SK-N-SH (cell line): ENCODE measurements around the gene MYB. TPM values are rescaled to one million over a fixed set of nuclear protein-coding genes. Genes with fewer than 3 reads are reported as not detected.

Experiments used
- CTCF ChIA-PET: fragments of 300-600, 350-600 bp; formaldehyde crosslinking; extraction: SDS; loops from one replicate; lab custom pipeline; 2021; lab: Yijun Ruan, JAX
- POLR2A ChIA-PET: fragments of 350-600 bp; sonication (Branson Sonifier 250); formaldehyde crosslinking; extraction: SDS; loops from one replicate; lab custom pipeline; 2020; ENCODE audit warnings: antibody characterized with exemption, inconsistent platforms; lab: Yijun Ruan, JAX
- DNase-seq: peaks from one replicate; pipeline ENCODE4 v3.0.0; 2012
- H2AFZ ChIP-seq: fragments of 200-600 bp; sonication (generic); 2 replicates; pipeline ENCODE4 v1.8.1; 2016; ENCODE audit warnings: antibody characterized with exemption, mild to moderate bottlenecking, low read depth
- H3F3A ChIP-seq: fragments of 200-600 bp; sonication (generic); replicated peaks from 2 replicates; pipeline ENCODE3; 2016; ENCODE audit warnings: antibody characterized with exemption, mild to moderate bottlenecking; ENCODE audit not compliant: insufficient read depth
- H3K27ac ChIP-seq, 2 experiments: fragments of 200-500 bp in 1 of 2; fragments of 200-600 bp in 1 of 2; sonication (Bioruptor generic) in 1 of 2; sonication (generic), shearing (Covaris generic) in 1 of 2; 2 replicates each; pipeline versions ENCODE4 v1.5.1 to v1.6.1; 2014 to 2016; ENCODE audit warnings: low read depth in 2 of 2, inconsistent platforms in 1 of 2, low read length in 1 of 2, mild to moderate bottlenecking in 1 of 2, mixed read lengths in 1 of 2
- H3K27me3 ChIP-seq: fragments of 200-600 bp; sonication (generic), shearing (Covaris generic); 2 replicates; pipeline ENCODE4 v1.6.1; 2016; ENCODE audit warnings: mixed run types; ENCODE audit not compliant: insufficient read depth
- H3K36me3 ChIP-seq, 2 experiments: fragments of 200-500 bp in 1 of 2; fragments of 200-600 bp in 1 of 2; sonication (Bioruptor generic) in 1 of 2; sonication (generic) in 1 of 2; replicated peaks in 1 of 2; 2 replicates each; pipeline versions ENCODE3 to v1.5.1; 2014 to 2016; ENCODE audit warnings: low read length in 1 of 2, mild to moderate bottlenecking in 1 of 2; ENCODE audit not compliant: insufficient read depth in 2 of 2, control insufficient read depth in 1 of 2
- H3K4me1 ChIP-seq, 2 experiments: fragments of 200-500 bp in 1 of 2; fragments of 200-600 bp in 1 of 2; sonication (Bioruptor generic) in 1 of 2; sonication (generic), shearing (Covaris generic) in 1 of 2; 2 replicates each; pipeline versions ENCODE4 v1.5.1 to v1.6.1; 2014 to 2016; ENCODE audit warnings: low read depth in 1 of 2, low read length in 1 of 2, mixed run types in 1 of 2; ENCODE audit not compliant: insufficient read depth in 2 of 2, control insufficient read depth in 1 of 2
- H3K4me2 ChIP-seq: fragments of 200-600 bp; sonication (generic), shearing (Covaris generic); 2 replicates; pipeline ENCODE4 v1.6.1; 2017; ENCODE audit warnings: mixed run types
- H3K4me3 ChIP-seq, 2 experiments: fragments of 200-500 bp in 1 of 2; fragments of 200-600 bp in 1 of 2; sonication (Bioruptor generic) in 1 of 2; sonication (generic), shearing (Covaris generic) in 1 of 2; 2 replicates each; pipeline versions ENCODE4 v1.5.1 to v1.8.1; 2014 to 2016; ENCODE audit warnings: low read depth in 2 of 2, inconsistent platforms in 1 of 2, low read length in 1 of 2, mild to moderate bottlenecking in 1 of 2, mixed read lengths in 1 of 2, moderate library complexity in 1 of 2
- H3K79me2 ChIP-seq: fragments of 200-600 bp; sonication (generic); 2 replicates; pipeline ENCODE4 v1.8.1; 2017; ENCODE audit warnings: mild to moderate bottlenecking; ENCODE audit not compliant: insufficient read depth
- H3K9ac ChIP-seq: fragments of 200-600 bp; sonication (generic); 2 replicates; pipeline ENCODE4 v1.6.1; 2017; ENCODE audit warnings: mixed run types
- H3K9me2 ChIP-seq: fragments of 200-600 bp; sonication (generic); 2 replicates; pipeline ENCODE4 v1.6.1; 2017; ENCODE audit warnings: mixed run types
- H3K9me3 ChIP-seq: fragments of 200-600 bp; sonication (generic); 2 replicates; pipeline ENCODE4 v1.6.1; 2017; ENCODE audit warnings: mixed run types, mild to moderate bottlenecking, moderate library complexity
- H4K20me1 ChIP-seq: fragments of 200-600 bp; sonication (generic); 2 replicates; pipeline ENCODE4 v1.6.1; 2017; ENCODE audit warnings: mild to moderate bottlenecking, mixed run types; ENCODE audit not compliant: insufficient read depth
- CHD2 ChIP-seq: fragments of 150-350 bp; IDR thresholded peaks from 2 replicates; pipeline ENCODE4 v1.6.1; 2018; ENCODE audit warnings: low read length; ENCODE audit not compliant: partially characterized antibody
- CTCF ChIP-seq: fragments of 200-600 bp; sonication (generic); IDR thresholded peaks from 2 replicates; pipeline ENCODE4 v1.6.1; 2017; ENCODE audit warnings: antibody characterized with exemption, mild to moderate bottlenecking, moderate library complexity
- ELF1 ChIP-seq: IDR thresholded peaks from 2 replicates; pipeline ENCODE4 v1.4.0; 2012
- GABPA ChIP-seq: IDR thresholded peaks from 2 replicates; pipeline ENCODE4 v1.4.0; 2012; ENCODE audit warnings: low read depth, mild to moderate bottlenecking
- GATA2 ChIP-seq: sonication (generic); formaldehyde crosslinking; IDR thresholded peaks from 2 replicates; pipeline ENCODE4 v1.5.0; 2020; ENCODE audit warnings: mild to moderate bottlenecking, missing genetic modification reagents
- IRF3 ChIP-seq: fragments of 150-350 bp; IDR thresholded peaks from 2 replicates; pipeline ENCODE4 v1.6.1; 2016; ENCODE audit warnings: mild to moderate bottlenecking, low read depth, low read length
- JUND ChIP-seq: IDR thresholded peaks from 2 replicates; pipeline ENCODE4 v1.4.0; 2012
- MAX ChIP-seq: IDR thresholded peaks from 2 replicates; pipeline ENCODE4 v1.4.0; 2012; ENCODE audit warnings: low read depth
- MEF2A ChIP-seq: IDR thresholded peaks from 2 replicates; pipeline ENCODE4 v1.4.0; 2012; ENCODE audit warnings: low read depth, borderline replicate concordance
- MXI1 ChIP-seq: IDR thresholded peaks from 2 replicates; pipeline ENCODE4 v1.6.1; 2012; ENCODE audit warnings: mild to moderate bottlenecking, low read depth, low read length, improper control_type of control experiment
- PBX3 ChIP-seq: IDR thresholded peaks from 2 replicates; pipeline ENCODE4; 2012
- RCOR1 ChIP-seq: fragments of 150-350 bp; IDR thresholded peaks from 2 replicates; pipeline ENCODE4 v1.6.1; 2017; ENCODE audit warnings: antibody characterized with exemption, low read length
- REST ChIP-seq: IDR thresholded peaks from 2 replicates; pipeline ENCODE4 v1.6.1; 2012; ENCODE audit warnings: mild to moderate bottlenecking, low read depth, low read length, moderate library complexity
- RXRA ChIP-seq: IDR thresholded peaks from 2 replicates; pipeline ENCODE4 v1.4.0; 2012; ENCODE audit warnings: low read depth, mild to moderate bottlenecking, borderline replicate concordance
- SIN3A ChIP-seq: IDR thresholded peaks from 2 replicates; pipeline ENCODE4 v1.6.1; 2012; ENCODE audit warnings: low read depth, mild to moderate bottlenecking, low read length, moderate library complexity, borderline replicate concordance
- WGBS: methylation state at CpG from one replicate; pipeline ENCODE4 v1.1.6; 2017; ENCODE audit warnings: low lambda C conversion rate; 5-methylcytosine and 5-hydroxymethylcytosine counted together
- polyA plus RNA-seq, 3 experiments: library from polyadenylated mRNA; depleted of rRNA; stranded (reverse); fragments of >200 nt; gene quantifications; 2 replicates each; pipeline ENCODE4 v1.2.3, GENCODE V29; 2012
- TF ChIP-seq, protein P1 (sequence below): IDR thresholded peaks from 2 replicates; pipeline ENCODE4 v1.4.0; 2012; ENCODE audit warnings: low read depth, borderline replicate concordance
- TF ChIP-seq, protein P2 (sequence below): fragments of 150-350 bp; IDR thresholded peaks from 2 replicates; pipeline ENCODE4 v1.6.1; 2017; ENCODE audit warnings: antibody characterized with exemption, low read length, low read depth, borderline replicate concordance

The MYB gene
- polyA plus RNA-seq, 1 of the 3 experiments (the other 2 are of a cell fraction) = 0.85 TPM

DNA sequence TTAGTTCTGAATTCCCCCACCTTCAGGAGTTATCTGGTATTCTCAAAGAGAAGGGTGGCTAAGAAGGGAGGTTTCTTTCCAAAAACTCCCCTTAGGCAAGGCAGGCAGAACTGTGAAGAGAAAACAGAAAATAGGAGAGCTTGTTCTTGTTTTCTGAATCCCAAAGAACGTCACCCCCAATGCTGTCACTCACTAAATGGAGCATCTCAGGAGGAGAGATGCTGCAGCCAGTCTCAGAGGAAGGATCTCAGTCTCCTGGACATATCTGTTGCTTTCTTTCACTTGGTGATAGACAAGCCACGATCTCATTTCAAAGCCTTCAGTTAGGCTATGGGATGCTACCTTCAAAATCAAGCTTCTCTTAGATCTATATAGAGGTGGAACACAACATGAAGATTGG, 16.1 kb upstream of the MYB start:
- no peaks in the 10 kb centered on the region for H3K27me3 ChIP-seq
- no peaks in the 10 kb centered on the region for H3F3A ChIP-seq
- no peak overlapping the region for H3K4me2 ChIP-seq
- no peak for TF ChIP-seq IRF3
- TF ChIP-seq RCOR1 = no peak
- no peak for TF ChIP-seq JUND
- TF ChIP-seq SIN3A = no peak
- TF ChIP-seq ELF1 = no peak
- TF ChIP-seq, protein P1, sequence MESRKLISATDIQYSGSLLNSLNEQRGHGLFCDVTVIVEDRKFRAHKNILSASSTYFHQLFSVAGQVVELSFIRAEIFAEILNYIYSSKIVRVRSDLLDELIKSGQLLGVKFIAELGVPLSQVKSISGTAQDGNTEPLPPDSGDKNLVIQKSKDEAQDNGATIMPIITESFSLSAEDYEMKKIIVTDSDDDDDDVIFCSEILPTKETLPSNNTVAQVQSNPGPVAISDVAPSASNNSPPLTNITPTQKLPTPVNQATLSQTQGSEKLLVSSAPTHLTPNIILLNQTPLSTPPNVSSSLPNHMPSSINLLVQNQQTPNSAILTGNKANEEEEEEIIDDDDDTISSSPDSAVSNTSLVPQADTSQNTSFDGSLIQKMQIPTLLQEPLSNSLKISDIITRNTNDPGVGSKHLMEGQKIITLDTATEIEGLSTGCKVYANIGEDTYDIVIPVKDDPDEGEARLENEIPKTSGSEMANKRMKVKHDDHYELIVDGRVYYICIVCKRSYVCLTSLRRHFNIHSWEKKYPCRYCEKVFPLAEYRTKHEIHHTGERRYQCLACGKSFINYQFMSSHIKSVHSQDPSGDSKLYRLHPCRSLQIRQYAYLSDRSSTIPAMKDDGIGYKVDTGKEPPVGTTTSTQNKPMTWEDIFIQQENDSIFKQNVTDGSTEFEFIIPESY = no peak
- no peak for TF ChIP-seq GABPA
- no peak for TF ChIP-seq GATA2 (CRISPR knock-in tag)
- no peak for TF ChIP-seq RXRA
- TF ChIP-seq MXI1 = no peak
- no peak for TF ChIP-seq CHD2
- no peak for TF ChIP-seq PBX3
- no peaks in the 10 kb centered on the region for H3K4me1 ChIP-seq
- ChIA-PET CTCF (no interaction called here), POLR2A (no interaction called here)
- H2AFZ ChIP-seq = no peak overlapping the region
- H3K9me2 ChIP-seq = no peaks in the 10 kb centered on the region
- H3K27ac ChIP-seq = no peak overlapping the region
- H4K20me1 ChIP-seq = no peaks in the 10 kb centered on the region
- no peaks in the 10 kb centered on the region for H3K36me3 ChIP-seq
- no peak overlapping the region for H3K4me3 ChIP-seq
- no peaks in the 10 kb centered on the region for H3K79me2 ChIP-seq
- no peaks in the 10 kb centered on the region for H3K9me3 ChIP-seq
- 37% methylated on average over 2 of the region's 2 CpGs for WGBS
- H3K9ac ChIP-seq = no peak overlapping the region
- no peak for DNase-seq

- DNase-seq = no peak
- Histone ChIP-seq H4K20me1 (no peaks in the 10 kb centered on the region), H3K36me3 (no peaks in the 10 kb centered on the region), H3K4me1 (no peaks in the 10 kb centered on the region), H3K27ac (no peak overlapping the region), H3K4me2 (no peak overlapping the region), H3K9me3 (no peaks in the 10 kb centered on the region), H3K27me3 (no peaks in the 10 kb centered on the region), H3K4me3 (no peak overlapping the region), H3K9me2 (no peaks in the 10 kb centered on the region), H3K9ac (no peak overlapping the region), H2AFZ (no peak overlapping the region), H3K79me2 (no peaks in the 10 kb centered on the region), H3F3A (no peaks in the 10 kb centered on the region)
- 87% methylated on average over 3 of the region's 3 CpGs for WGBS
- POLR2A ChIA-PET = no interaction called here
- CTCF ChIA-PET = interaction anchor here (1.7 kb wide), 1 partner anchor 20 kb away, joined by 4 read pairs; no protein-coding TSS in a partner anchor
- TF ChIP-seq REST (no peak), RXRA (no peak), CTCF (no peak), ELF1 (no peak), MEF2A (no peak), SIN3A (no peak), MAX (no peak)
- TF ChIP-seq, protein P2, sequence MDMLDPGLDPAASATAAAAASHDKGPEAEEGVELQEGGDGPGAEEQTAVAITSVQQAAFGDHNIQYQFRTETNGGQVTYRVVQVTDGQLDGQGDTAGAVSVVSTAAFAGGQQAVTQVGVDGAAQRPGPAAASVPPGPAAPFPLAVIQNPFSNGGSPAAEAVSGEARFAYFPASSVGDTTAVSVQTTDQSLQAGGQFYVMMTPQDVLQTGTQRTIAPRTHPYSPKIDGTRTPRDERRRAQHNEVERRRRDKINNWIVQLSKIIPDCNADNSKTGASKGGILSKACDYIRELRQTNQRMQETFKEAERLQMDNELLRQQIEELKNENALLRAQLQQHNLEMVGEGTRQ = no peak
Observed at GRCh38 chr6:135166515-135166914, 14.6 kb upstream of the MYB start.
